Panc1 (cell line): ENCODE measurements around the gene ZNF714. TPM values are rescaled to one million over a fixed set of nuclear protein-coding genes. Genes with fewer than 3 reads are reported as not detected.

Experiments used
- ATAC-seq: fragments of 200-7000 bp; cut with Tn5 transposase; 2 replicates; pipeline ENCODE4 v1.9.1; 2020; ENCODE audit warnings: mild to moderate bottlenecking, moderate library complexity
- BruUV-seq: library from RNA; stranded (reverse); fragments of 400-500 nt; replicated peaks from 2 replicates; lab custom pipeline; 2021; lab: Mats Ljungman, UMichigan
- CTCF ChIA-PET: fragments of 300-600 bp; sonication (Branson Sonifier 250); formaldehyde crosslinking; loops from one replicate; lab custom pipeline; 2022; ENCODE audit warnings: antibody characterized with exemption; lab: Charles Lee
- POLR2A ChIA-PET: fragments of 300-600 bp; sonication (Branson Sonifier 250); formaldehyde crosslinking; loops from one replicate; lab custom pipeline; 2022; ENCODE audit warnings: antibody characterized with exemption; lab: Charles Lee
- DNase-seq: peaks from one replicate; pipeline ENCODE4 v3.0.0-alpha.2; 2010; ENCODE audit warnings: low read depth, low spot score
- H3K27ac ChIP-seq: 2 replicates; pipeline ENCODE4 v1.5.1; 2011; ENCODE audit warnings: mild to moderate bottlenecking, low read length, inconsistent platforms
- H3K27me3 ChIP-seq: fragments of 200-500 bp; sonication (Bioruptor generic); 2 replicates; pipeline ENCODE4 v1.6.0; 2014; ENCODE audit warnings: low read length, inconsistent platforms; ENCODE audit not compliant: control insufficient read depth, insufficient read depth
- H3K36me3 ChIP-seq: fragments of 200-500 bp; sonication (Bioruptor generic); 2 replicates; pipeline ENCODE4 v1.5.1; 2014; ENCODE audit warnings: inconsistent platforms, mild to moderate bottlenecking, low read length, moderate library complexity; ENCODE audit not compliant: control insufficient read depth, insufficient read depth
- H3K4me1 ChIP-seq: 2 replicates; pipeline ENCODE4 v1.5.1; 2011; ENCODE audit warnings: inconsistent platforms, mild to moderate bottlenecking, low read length, moderate library complexity; ENCODE audit not compliant: control insufficient read depth, insufficient read depth
- H3K4me3 ChIP-seq, 2 experiments: 2 replicates each; pipeline ENCODE4 v1.5.1; 2011 to 2012; ENCODE audit warnings: low read depth in 2 of 2, low read length in 2 of 2, mild to moderate bottlenecking in 2 of 2, inconsistent platforms in 1 of 2, moderate library complexity in 1 of 2
- H3K9me3 ChIP-seq: fragments of 200-500 bp; sonication (Bioruptor generic); 2 replicates; pipeline ENCODE4 v1.5.1; 2014; ENCODE audit warnings: low read depth, mild to moderate bottlenecking, inconsistent platforms, low read length, moderate library complexity; ENCODE audit not compliant: control insufficient read depth, insufficient read depth
- POLR2AphosphoS5 ChIP-seq: IDR thresholded peaks from 2 replicates; pipeline ENCODE4 v1.6.1; 2012; ENCODE audit warnings: mild to moderate bottlenecking, low read depth, low read length, moderate library complexity
- SIN3A ChIP-seq: IDR thresholded peaks from 2 replicates; pipeline ENCODE4 v1.6.1; 2012; ENCODE audit warnings: low read depth, mild to moderate bottlenecking, low read length, moderate library complexity, borderline replicate concordance; ENCODE audit not compliant: insufficient read depth
- TCF7L2 ChIP-seq: IDR thresholded peaks from 2 replicates; pipeline ENCODE4 v1.6.1; 2011; ENCODE audit warnings: mild to moderate bottlenecking, low read depth, low read length, inconsistent platforms
- in situ Hi-C: cut with HindIII; loops from 2 replicates; pipeline ENCODE4 v1.10.0; 2016; ENCODE audit warnings: low sequenced_read_pairs, low pct_unique_long_range_greater_than_20kb
- intact Hi-C: fragments of 100-400 bp; cut with micrococcal nuclease; formaldehyde crosslinking; loops from one replicate; pipeline ENCODE4 v1.10.0; 2022; ENCODE audit not compliant: unreplicated experiment
- total RNA-seq: library from RNA; stranded (reverse); gene quantifications from one replicate; pipeline ENCODE4 v1.2.1, GENCODE V29; 2021; ENCODE audit not compliant: unreplicated experiment
- TF ChIP-seq, protein P1 (sequence below), 2 experiments: IDR thresholded peaks; 2 replicates each; pipeline ENCODE4 v1.6.1; 2011 to 2012; ENCODE audit warnings: low read depth in 2 of 2, control low read depth in 1 of 2, low read length in 1 of 2, mild to moderate bottlenecking in 1 of 2, moderate library complexity in 1 of 2; ENCODE audit not compliant: insufficient read depth in 1 of 2
- TF ChIP-seq, protein P2 (sequence below): fragments of 450-650 bp; IDR thresholded peaks from 2 replicates; pipeline ENCODE4 v1.5.1; 2017; ENCODE audit warnings: mild to moderate bottlenecking

Gene ZNF714
- total RNA-seq, 1 experiment from 2014 or later: 0.67 TPM

DNA sequence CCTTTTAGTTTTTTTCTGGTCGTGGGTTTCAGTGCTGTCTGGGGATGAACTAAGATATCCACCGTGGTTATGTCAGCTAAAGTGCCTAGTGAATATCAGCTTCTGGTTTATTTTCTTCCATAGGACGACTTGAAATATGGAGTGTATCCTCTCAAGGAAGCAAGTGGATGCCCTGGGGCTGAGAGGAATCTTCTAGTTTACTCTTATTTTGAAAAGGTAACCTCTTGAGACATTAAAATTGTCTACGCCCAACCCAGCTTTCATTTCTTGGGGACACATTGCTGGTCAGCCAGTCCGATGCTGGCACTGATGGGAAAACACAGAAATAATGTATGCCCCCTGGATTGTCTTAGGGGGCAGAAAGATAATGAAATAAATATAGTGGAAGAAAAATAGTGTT lies 61.4 kb downstream of the ZNF714 start:
- ChIA-PET CTCF (no interaction called here), POLR2A (no interaction called here)
- ATAC-seq (no peak), DNase-seq (no peak)
- Histone ChIP-seq H3K27ac (no peak overlapping the region), H3K4me3 (peak overlapping the region in 1 of 2 experiments; percentile 3; a peak in 2 of 4 replicates), H3K36me3 (peaks cover 3% of the 10 kb centered on the region), H3K4me1 (peaks cover 2% of the 10 kb centered on the region; the same call in 1 of the 2 replicates), H3K27me3 (no peaks in the 10 kb centered on the region), H3K9me3 (0 out of 2 replicates have a peak, but pooled peaks cover under 1% of the 10 kb centered on the region)
- in situ Hi-C loops (no loop called here), intact Hi-C loops (no loop called here)
- no TSS peak for BruUV-seq
- TF ChIP-seq, protein P1, sequence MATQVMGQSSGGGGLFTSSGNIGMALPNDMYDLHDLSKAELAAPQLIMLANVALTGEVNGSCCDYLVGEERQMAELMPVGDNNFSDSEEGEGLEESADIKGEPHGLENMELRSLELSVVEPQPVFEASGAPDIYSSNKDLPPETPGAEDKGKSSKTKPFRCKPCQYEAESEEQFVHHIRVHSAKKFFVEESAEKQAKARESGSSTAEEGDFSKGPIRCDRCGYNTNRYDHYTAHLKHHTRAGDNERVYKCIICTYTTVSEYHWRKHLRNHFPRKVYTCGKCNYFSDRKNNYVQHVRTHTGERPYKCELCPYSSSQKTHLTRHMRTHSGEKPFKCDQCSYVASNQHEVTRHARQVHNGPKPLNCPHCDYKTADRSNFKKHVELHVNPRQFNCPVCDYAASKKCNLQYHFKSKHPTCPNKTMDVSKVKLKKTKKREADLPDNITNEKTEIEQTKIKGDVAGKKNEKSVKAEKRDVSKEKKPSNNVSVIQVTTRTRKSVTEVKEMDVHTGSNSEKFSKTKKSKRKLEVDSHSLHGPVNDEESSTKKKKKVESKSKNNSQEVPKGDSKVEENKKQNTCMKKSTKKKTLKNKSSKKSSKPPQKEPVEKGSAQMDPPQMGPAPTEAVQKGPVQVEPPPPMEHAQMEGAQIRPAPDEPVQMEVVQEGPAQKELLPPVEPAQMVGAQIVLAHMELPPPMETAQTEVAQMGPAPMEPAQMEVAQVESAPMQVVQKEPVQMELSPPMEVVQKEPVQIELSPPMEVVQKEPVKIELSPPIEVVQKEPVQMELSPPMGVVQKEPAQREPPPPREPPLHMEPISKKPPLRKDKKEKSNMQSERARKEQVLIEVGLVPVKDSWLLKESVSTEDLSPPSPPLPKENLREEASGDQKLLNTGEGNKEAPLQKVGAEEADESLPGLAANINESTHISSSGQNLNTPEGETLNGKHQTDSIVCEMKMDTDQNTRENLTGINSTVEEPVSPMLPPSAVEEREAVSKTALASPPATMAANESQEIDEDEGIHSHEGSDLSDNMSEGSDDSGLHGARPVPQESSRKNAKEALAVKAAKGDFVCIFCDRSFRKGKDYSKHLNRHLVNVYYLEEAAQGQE (IDR thresholded peaks at IDR 0.05; ENCODE audit: insufficient read depth in 1 of 2, low read depth in 2 of 2, low read length in 1 of 2): no peak
- no peak for TF ChIP-seq SIN3A
- TF ChIP-seq, protein P2, sequence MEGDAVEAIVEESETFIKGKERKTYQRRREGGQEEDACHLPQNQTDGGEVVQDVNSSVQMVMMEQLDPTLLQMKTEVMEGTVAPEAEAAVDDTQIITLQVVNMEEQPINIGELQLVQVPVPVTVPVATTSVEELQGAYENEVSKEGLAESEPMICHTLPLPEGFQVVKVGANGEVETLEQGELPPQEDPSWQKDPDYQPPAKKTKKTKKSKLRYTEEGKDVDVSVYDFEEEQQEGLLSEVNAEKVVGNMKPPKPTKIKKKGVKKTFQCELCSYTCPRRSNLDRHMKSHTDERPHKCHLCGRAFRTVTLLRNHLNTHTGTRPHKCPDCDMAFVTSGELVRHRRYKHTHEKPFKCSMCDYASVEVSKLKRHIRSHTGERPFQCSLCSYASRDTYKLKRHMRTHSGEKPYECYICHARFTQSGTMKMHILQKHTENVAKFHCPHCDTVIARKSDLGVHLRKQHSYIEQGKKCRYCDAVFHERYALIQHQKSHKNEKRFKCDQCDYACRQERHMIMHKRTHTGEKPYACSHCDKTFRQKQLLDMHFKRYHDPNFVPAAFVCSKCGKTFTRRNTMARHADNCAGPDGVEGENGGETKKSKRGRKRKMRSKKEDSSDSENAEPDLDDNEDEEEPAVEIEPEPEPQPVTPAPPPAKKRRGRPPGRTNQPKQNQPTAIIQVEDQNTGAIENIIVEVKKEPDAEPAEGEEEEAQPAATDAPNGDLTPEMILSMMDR: no peak
- TF ChIP-seq TCF7L2: no peak
- no peak for TF ChIP-seq POLR2AphosphoS5

DNA sequence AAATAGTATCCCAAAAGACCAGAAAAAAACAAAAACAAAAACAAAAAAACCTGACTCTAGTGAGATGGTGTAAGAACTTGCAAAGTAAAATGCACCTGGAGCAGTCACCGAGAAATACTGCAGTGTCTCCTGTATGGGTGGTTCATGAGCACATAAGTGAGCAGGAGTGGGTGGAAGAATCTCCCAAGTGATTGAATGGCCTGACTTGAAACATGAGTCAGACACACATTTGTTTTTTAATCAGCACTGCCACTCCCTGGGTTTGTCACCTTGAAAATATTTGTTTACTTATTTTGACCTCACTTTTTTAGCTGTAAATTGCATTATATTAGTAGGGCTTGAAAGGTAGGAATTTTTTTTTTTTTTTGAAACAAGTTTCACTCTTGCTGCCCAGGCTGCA lies 61.9 kb downstream of the ZNF714 start:
- Histone ChIP-seq H3K36me3 (peaks cover 5% of the 10 kb centered on the region), H3K4me3 (no peak overlapping the region), H3K9me3 (0 out of 2 replicates have a peak, but pooled peaks cover 3% of the 10 kb centered on the region), H3K27me3 (no peaks in the 10 kb centered on the region), H3K27ac (no peak overlapping the region), H3K4me1 (peaks cover 2% of the 10 kb centered on the region; the same call in 1 of the 2 replicates)
- TF ChIP-seq TCF7L2: no peak
- TF ChIP-seq, protein P1 (IDR thresholded peaks at IDR 0.05; ENCODE audit: insufficient read depth in 1 of 2, low read depth in 2 of 2, low read length in 1 of 2): no peak
- TF ChIP-seq SIN3A: no peak
- TF ChIP-seq, protein P2: no peak
- no peak for TF ChIP-seq POLR2AphosphoS5
- TSS peak; percentile 64 for BruUV-seq
- DNase-seq: no peak
- in situ Hi-C loops (no loop called here), intact Hi-C loops (no loop called here)
- ATAC-seq: no peak
- POLR2A ChIA-PET: no interaction called here
- CTCF ChIA-PET: no interaction called here
